K562 (cell line): ENCODE data around the gene NEURL2. TPM values are rescaled to one million over a fixed set of nuclear protein-coding genes. Genes with fewer than 3 reads are reported as not detected.
A peak's percentile ranks its signal among the peaks of the same experiment; 100 is the strongest.

Experiments
- ATAC-seq: fragments of 200-7000 bp; cut with Tn5 transposase; 3 replicates; pipeline ENCODE4 v1.9.1; 2020; ENCODE audit warnings: moderate library complexity
- BruUV-seq: library from RNA; stranded (reverse); fragments of 400-500 nt; replicated peaks from 2 replicates; lab custom pipeline; 2021; lab: Mats Ljungman, UMichigan
- CTCF ChIA-PET: fragments of 300-600 bp; formaldehyde crosslinking; extraction: SDS; loops from one replicate; lab custom pipeline; 2021; ENCODE audit warnings: low intra/inter-chr PET ratio; lab: Yijun Ruan, JAX
- POLR2A ChIA-PET: fragments of 300-600, 350-650 bp; sonication (Branson Sonifier 250); formaldehyde crosslinking; extraction: SDS; loops from one replicate; lab custom pipeline; 2021; ENCODE audit warnings: antibody characterized with exemption, inconsistent platforms; lab: Yijun Ruan, JAX
- DNase-seq, 4 experiments: peaks; one replicate each; pipeline versions ENCODE4 v3.0.0 to v3.0.0-alpha.2; 2011 to 2018; ENCODE audit warnings: low spot score in 3 of 4, mixed read lengths in 3 of 4; ENCODE audit errors: extremely low read depth in 1 of 4
- FAIRE-seq: peaks from 2 replicates; lab custom pipeline; 2011; peaks lifted over from hg19 to GRCh38; lab: Jason Lieb, UNC
- H2AFZ ChIP-seq: 2 replicates; pipeline ENCODE4 v1.6.0; 2011; ENCODE audit warnings: low read depth, low read length, control low read depth, inconsistent platforms
- H3K27ac ChIP-seq: fragments of 200-600 bp; 3 replicates; pipeline ENCODE4 v1.8.0; 2011; ENCODE audit warnings: low read depth, mild to moderate bottlenecking, control low read depth, inconsistent platforms, low read length, moderate library complexity, mixed read lengths; ENCODE audit errors: extremely low read depth
- H3K27me3 ChIP-seq, 2 experiments: fragments of 300-600 bp in 1 of 2; 2 replicates in 1 of 2; 3 replicates in 1 of 2; pipeline versions ENCODE4 v1.6.0 to v1.8.0; 2011; ENCODE audit warnings: inconsistent platforms in 2 of 2, low read length in 2 of 2, mild to moderate bottlenecking in 1 of 2, mixed read lengths in 1 of 2, moderate library complexity in 1 of 2; ENCODE audit not compliant: control insufficient read depth in 2 of 2, insufficient read depth in 2 of 2
- H3K36me3 ChIP-seq: fragments of 300-600 bp; 3 replicates; pipeline ENCODE4 v1.8.0; 2011; ENCODE audit warnings: mild to moderate bottlenecking, low read length, inconsistent platforms; ENCODE audit not compliant: control insufficient read depth, insufficient read depth
- H3K4me1 ChIP-seq, 2 experiments: fragments of 200-600 bp in 1 of 2; replicated peaks in 1 of 2; 2 replicates in 1 of 2; 3 replicates in 1 of 2; pipeline versions ENCODE4 v1.5.1 to v1.8.0; 2011; ENCODE audit warnings: inconsistent platforms in 2 of 2, low read length in 2 of 2, mild to moderate bottlenecking in 1 of 2, mixed read lengths in 1 of 2, moderate library complexity in 1 of 2; ENCODE audit not compliant: control insufficient read depth in 2 of 2, insufficient read depth in 2 of 2
- H3K4me2 ChIP-seq: 2 replicates; pipeline ENCODE4 v1.6.1; 2011; ENCODE audit warnings: low read length, control low read depth, inconsistent platforms, mixed read lengths; ENCODE audit not compliant: insufficient read depth
- H3K4me3 ChIP-seq: fragments of 200-600 bp; sonication (generic), shearing (Covaris generic); 2 replicates; pipeline ENCODE4 v1.5.1; 2016; ENCODE audit warnings: control low read depth, inconsistent platforms
- H3K79me2 ChIP-seq: fragments of 200-600 bp; 3 replicates; pipeline ENCODE4 v1.8.0; 2011; ENCODE audit warnings: low read length, inconsistent platforms; ENCODE audit not compliant: control insufficient read depth, insufficient read depth
- H3K9ac ChIP-seq, 2 experiments: 2 replicates each; pipeline versions ENCODE4 v1.6.0 to v1.6.1; 2011; ENCODE audit warnings: low read depth in 2 of 2, low read length in 2 of 2, control low read depth in 1 of 2, inconsistent platforms in 1 of 2, mild to moderate bottlenecking in 1 of 2, mixed read lengths in 1 of 2; ENCODE audit not compliant: insufficient read depth in 1 of 2
- H3K9me1 ChIP-seq: one replicate; pipeline ENCODE4 v1.6.0; 2011; ENCODE audit warnings: inconsistent platforms, mild to moderate bottlenecking, low read length, moderate library complexity; ENCODE audit not compliant: control insufficient read depth, insufficient read depth
- H3K9me3 ChIP-seq: replicated peaks from 2 replicates; pipeline ENCODE4 v1.5.1; 2011; ENCODE audit warnings: low read depth, low read length, inconsistent platforms; ENCODE audit not compliant: control insufficient read depth, insufficient read depth
- H4K20me1 ChIP-seq: replicated peaks from 2 replicates; pipeline ENCODE4 v1.6.1; 2011; ENCODE audit warnings: low read length, inconsistent platforms, mixed read lengths; ENCODE audit not compliant: control insufficient read depth, insufficient read depth
- ARID1B ChIP-seq: fragments of 450-650 bp; IDR thresholded peaks from 2 replicates; pipeline ENCODE4 v1.6.1; 2016; ENCODE audit warnings: antibody characterized with exemption, mild to moderate bottlenecking, inconsistent platforms
- CTCF ChIP-seq, 3 experiments: IDR thresholded peaks in 2 of 3; conservative IDR thresholded peaks in 1 of 3; 2 replicates each; pipeline ENCODE4 v1.5.1; 2011 to 2012; ENCODE audit warnings: low read length in 3 of 3, mild to moderate bottlenecking in 3 of 3, control low read depth in 2 of 3, improper control_type of control experiment in 1 of 3, inconsistent platforms in 1 of 3, low read depth in 1 of 3, mixed read lengths in 1 of 3, moderate library complexity in 1 of 3; ENCODE audit not compliant: insufficient read depth in 2 of 3
- E2F6 ChIP-seq, 2 experiments: IDR thresholded peaks; 2 replicates each; pipeline ENCODE4 v1.6.1; 2011; ENCODE audit warnings: borderline replicate concordance in 1 of 2, control low read depth in 1 of 2, low read depth in 1 of 2, low read length in 1 of 2, mild to moderate bottlenecking in 1 of 2, mixed read lengths in 1 of 2, moderate library complexity in 1 of 2; ENCODE audit not compliant: insufficient read depth in 1 of 2, insufficient read length in 1 of 2, poor library complexity in 1 of 2, severe bottlenecking in 1 of 2; ENCODE audit errors: extremely low read depth in 1 of 2
- NFIC ChIP-seq: fragments of 450-650 bp; IDR thresholded peaks from 2 replicates; pipeline ENCODE4 v1.6.1; 2017; ENCODE audit warnings: mild to moderate bottlenecking, inconsistent platforms
- PRPF4 ChIP-seq: fragments of 200-400 bp; formaldehyde crosslinking; IDR thresholded peaks from one replicate; pipeline ENCODE4 v1.6.1; 2017; ENCODE audit warnings: low read length, low read depth, mild to moderate bottlenecking; ENCODE audit not compliant: insufficient read depth, poor library complexity, severe bottlenecking
- TCFL5 ChIP-seq: fragments of 250-450 bp; sonication (Bioruptor Pico); conservative IDR thresholded peaks from 2 replicates; pipeline ENCODE4 v1.6.1; 2021; ENCODE audit warnings: mild to moderate bottlenecking, moderate library complexity, matching md5 sums
- TRIM24 ChIP-seq, 2 experiments: fragments of 450-650 bp; IDR thresholded peaks; 2 replicates each; pipeline ENCODE4 v1.6.1; 2016
- VEZF1 ChIP-seq: fragments of 200-800 bp; sonication (Bioruptor generic); IDR thresholded peaks from 2 replicates; pipeline ENCODE4 v1.6.1; 2017; ENCODE audit warnings: missing genetic modification characterization, missing compliant biosample characterization
- YY1 ChIP-seq, 3 experiments: IDR thresholded peaks; 2 replicates each; pipeline ENCODE4 v1.6.1; 2011; ENCODE audit warnings: low read length in 2 of 3, mild to moderate bottlenecking in 2 of 3, moderate library complexity in 2 of 3, borderline replicate concordance in 1 of 3, control low read depth in 1 of 3, low read depth in 1 of 3; ENCODE audit not compliant: insufficient read depth in 3 of 3, insufficient replicate concordance in 2 of 3, control insufficient read depth in 1 of 3, insufficient read length in 1 of 3; ENCODE audit errors: extremely low read depth in 1 of 3
- ZNF23 ChIP-seq: fragments of 250-450 bp; sonication (Bioruptor Pico); IDR thresholded peaks from 2 replicates; pipeline ENCODE4 v1.4.0; 2020; ENCODE audit warnings: mild to moderate bottlenecking
- ZNF347 ChIP-seq: fragments of 450-650 bp; formaldehyde crosslinking; IDR thresholded peaks from 2 replicates; pipeline ENCODE4 v1.4.0; 2020; ENCODE audit warnings: low read depth, mild to moderate bottlenecking, moderate library complexity
- ZNF668 ChIP-seq: fragments of 250-450 bp; sonication (Bioruptor Pico); IDR thresholded peaks from 2 replicates; pipeline ENCODE4 v1.8.0; 2022; ENCODE audit warnings: mild to moderate bottlenecking, inconsistent platforms
- WGBS: fragments of 100-300 bp; shearing (Covaris generic); methylation state at CpG from one replicate; pipeline ENCODE4 v1.1.6; 2016; ENCODE audit warnings: low coverage, mixed read lengths; ENCODE audit not compliant: insufficient coverage; ENCODE audit errors: missing lambda C conversion rate; 5-methylcytosine and 5-hydroxymethylcytosine counted together
- in situ Hi-C: fragments of 300-500 bp; cut with MboI; formaldehyde crosslinking; loops from 4 replicates; pipeline ENCODE4 v1.15.0; 2018; ENCODE audit warnings: inconsistent platforms, mixed read lengths
- intact Hi-C: fragments of 100-400 bp; cut with micrococcal nuclease; formaldehyde crosslinking; loops from 2 replicates; pipeline ENCODE4 v1.14.2; 2022
- polyA plus RNA-seq, 8 experiments: library from polyadenylated mRNA; depleted of rRNA in 4 of 8; stranded (reverse) in 5 of 8; unstranded in 3 of 8; fragments of >200 nt; fragmentation: Nextera tagmentation in 2 of 8; fragmentation: Illumina TruSeq in 1 of 8; extraction: Ambion mirVana in 2 of 8; extraction: Trizol in 1 of 8; gene quantifications; 2 replicates each; pipeline versions ENCODE4 v1.2.1 to v1.2.3, GENCODE V29; 2011 to 2014; ENCODE audit warnings: inconsistent platforms in 1 of 8, missing spikeins in 1 of 8
- total RNA-seq, 7 experiments: library from RNA; depleted of rRNA in 6 of 7; stranded (reverse); fragments of >200 nt in 6 of 7; fragmentation: Illumina TruSeq in 2 of 7; extraction: Trizol in 2 of 7; gene quantifications; 2 replicates each; pipeline versions ENCODE4 v1.2.1 to v1.2.3, GENCODE V29; 2011 to 2021; ENCODE audit warnings: low replicate concordance in 1 of 7

NEURL2 gene
- total and polyA plus RNA-seq, 9 of the 15 experiments (the other 6 are each of a cell fraction or from before 2014, with no cell fraction given) = 0.22 to 1.9 (median 0.50) TPM; not detected in 1

- peak overlapping the region; percentile 81 for H3K4me2 ChIP-seq
- no peak for TF ChIP-seq ZNF23 (CRISPR knock-in tag)
- no peak for TF ChIP-seq VEZF1 (CRISPR knock-in tag)
- peak; percentile 84 for TF ChIP-seq NFIC
- peak; percentile 89 for TF ChIP-seq PRPF4
- peak in 1 of 2 experiments; percentile 28 for TF ChIP-seq E2F6 (IDR thresholded peaks at IDR 0.05; ENCODE audit: borderline replicate concordance in 1 of 2, extremely low read depth in 1 of 2, insufficient read depth in 1 of 2, insufficient read length in 1 of 2, low read depth in 1 of 2, low read length in 1 of 2, poor library complexity in 1 of 2, severe bottlenecking in 1 of 2)
- TF ChIP-seq YY1 (IDR thresholded peaks at IDR 0.05; ENCODE audit: borderline replicate concordance in 1 of 3, control insufficient read depth in 1 of 3, extremely low read depth in 1 of 3, insufficient read depth in 3 of 3, insufficient read length in 1 of 3, insufficient replicate concordance in 2 of 3, low read depth in 1 of 3, low read length in 2 of 3) = peak in 1 of 3 experiments; percentile 6
- no peak for TF ChIP-seq TRIM24 (IDR thresholded peaks at IDR 0.05)
- no peak for TF ChIP-seq TCFL5 (CRISPR knock-in tag)
- no peak for TF ChIP-seq ZNF668
- no peak for TF ChIP-seq ARID1B
- TF ChIP-seq CTCF (IDR thresholded peaks at IDR 0.05 in 2 of 3, conservative IDR thresholded peaks at IDR 0.05 in 1 of 3; ENCODE audit: insufficient read depth in 2 of 3, low read depth in 1 of 3, low read length in 3 of 3) = peak in 1 of 3 experiments; percentile 9; a peak in 1 of 6 replicates
- TF ChIP-seq ZNF347 (CRISPR knock-in tag) = no peak
Measured at GRCh38 chr20:45890077-45890984, 677 bp downstream of the NEURL2 start.

More at GRCh38 chr20:45890077-45890984, 677 bp downstream of the NEURL2 start:
- H3K36me3 ChIP-seq = peaks cover 36% of the 10 kb centered on the region; the same call in 2 of the 3 replicates
- peak overlapping the region; percentile 69 for H3K4me3 ChIP-seq
- peak overlapping the region; percentile 74 for H3K27ac ChIP-seq
- H3K9me3 ChIP-seq = no peaks in the 10 kb centered on the region
- no peaks in the 10 kb centered on the region for H3K27me3 ChIP-seq
- H3K79me2 ChIP-seq = peaks cover 8% of the 10 kb centered on the region; the same call in 1 of the 3 replicates
- H4K20me1 ChIP-seq = no peaks in the 10 kb centered on the region
- peaks cover 12 to 40% of the 10 kb centered on the region in 2 experiments for H3K4me1 ChIP-seq
- peak overlapping the region; percentile 96 for H2AFZ ChIP-seq
- ATAC-seq (0 out of 3 replicates have a peak, but pooled peaks have one; percentile 8), FAIRE-seq (no peak), DNase-seq (peak in 1 of 4 experiments; percentile 19)
- ChIA-PET POLR2A (interaction anchor here (0.5 to 1.4 kb wide), 7 partner anchors 9 to 64 kb away, joined by 3 to 11 read pairs (median 4); partner anchors contain the start of gene ZSWIM1), CTCF (interaction anchor here (1.0 to 2.7 kb wide), 2 partner anchors 90 to 92 kb away, joined by 3 to 9 read pairs; no protein-coding TSS in a partner anchor)
- intact Hi-C loops (loop anchor here (5.0 kb wide), 1 partner anchor 72 kb away; no protein-coding TSS in a partner anchor), in situ Hi-C loops (no loop called here)
- H3K9me1 ChIP-seq = no peaks in the 10 kb centered on the region
- BruUV-seq = TSS peak; percentile 81
- peak overlapping the region; percentile 74 to 94 for H3K9ac ChIP-seq
- WGBS = 81% methylated on average over 59 of the region's 79 CpGs
